Measurements from ENCODE around the gene CD151.

The CD151 gene

GRCh38 chr11:832529-833113 is at the start of gene CD151:
Gene CD151 (plus strand): TSS chr11:832952. CDS start chr11:836070, 3,118 bp downstream.
- FAIRE-seq = no peak

DNA sequence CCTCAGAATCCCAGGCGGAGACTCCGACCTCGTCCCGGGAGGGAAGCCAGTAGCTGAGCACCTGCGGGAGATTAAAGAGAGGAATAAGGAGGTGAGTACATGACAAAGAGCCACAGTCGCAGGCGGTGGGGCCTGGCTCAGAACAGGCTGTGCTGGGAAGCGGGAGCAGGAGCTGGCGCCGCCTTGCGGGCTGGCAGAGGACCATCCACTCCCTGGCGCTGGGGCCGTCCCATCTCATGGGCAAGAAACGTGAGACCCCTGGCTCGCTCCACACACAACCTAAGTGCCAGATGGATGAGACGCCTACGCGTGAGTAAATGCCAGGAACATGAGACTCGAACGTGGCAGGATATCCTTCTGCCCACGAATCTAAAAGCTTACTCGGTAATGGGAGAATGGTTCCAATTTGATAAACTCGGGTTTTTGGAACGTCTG is 49.2 kb upstream of the CD151 start:
- FAIRE-seq = no peak

DNA sequence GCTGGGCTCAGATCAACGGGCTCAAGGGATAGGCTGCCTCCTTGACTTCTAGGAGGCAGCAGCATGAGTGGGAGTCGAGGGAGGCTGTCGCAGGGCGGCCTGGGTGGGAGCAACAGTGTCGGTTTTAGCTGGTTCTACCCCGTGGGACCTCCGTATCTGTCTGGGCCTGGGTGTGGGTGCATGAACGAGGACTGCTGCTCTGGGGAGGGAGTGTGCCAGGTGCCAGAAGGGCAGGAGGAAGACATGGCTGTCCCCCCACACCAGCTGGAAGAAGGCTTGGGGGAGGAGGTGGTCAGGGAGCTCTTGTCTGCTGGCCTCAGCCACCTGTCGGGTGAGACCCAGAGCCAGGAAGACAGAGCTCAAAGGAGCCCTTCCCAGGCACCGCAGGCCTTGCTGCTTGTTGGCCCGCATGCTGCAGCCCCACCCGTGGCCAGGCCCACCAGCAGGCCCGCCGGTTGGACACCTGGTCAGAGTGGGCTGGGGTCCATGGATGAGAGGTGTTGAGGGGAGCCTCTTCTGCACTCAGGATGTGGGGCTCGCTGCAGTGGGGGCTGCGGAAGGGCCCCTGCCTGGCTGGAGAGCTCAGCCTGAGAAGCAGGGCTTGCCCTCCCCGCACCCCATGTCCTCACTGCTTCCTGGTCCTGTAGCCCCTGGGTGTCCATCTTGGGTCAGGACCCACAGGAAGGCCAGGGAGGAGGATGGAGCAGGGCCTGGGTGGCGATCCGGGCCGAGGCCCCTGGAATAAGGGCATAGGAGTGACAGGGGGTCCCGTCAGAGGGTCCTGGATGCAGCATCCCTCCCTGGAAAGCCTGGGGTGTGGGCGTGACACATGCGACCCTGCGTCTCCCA is 46.3 kb upstream of the CD151 start:
- no peak for FAIRE-seq

GRCh38 chr11:787084-787675 is 45.6 kb upstream of the CD151 start:
- no peak for FAIRE-seq

GRCh38 chr11:788009-788640 is 44.6 kb upstream of the CD151 start:
- no peak for FAIRE-seq

DNA sequence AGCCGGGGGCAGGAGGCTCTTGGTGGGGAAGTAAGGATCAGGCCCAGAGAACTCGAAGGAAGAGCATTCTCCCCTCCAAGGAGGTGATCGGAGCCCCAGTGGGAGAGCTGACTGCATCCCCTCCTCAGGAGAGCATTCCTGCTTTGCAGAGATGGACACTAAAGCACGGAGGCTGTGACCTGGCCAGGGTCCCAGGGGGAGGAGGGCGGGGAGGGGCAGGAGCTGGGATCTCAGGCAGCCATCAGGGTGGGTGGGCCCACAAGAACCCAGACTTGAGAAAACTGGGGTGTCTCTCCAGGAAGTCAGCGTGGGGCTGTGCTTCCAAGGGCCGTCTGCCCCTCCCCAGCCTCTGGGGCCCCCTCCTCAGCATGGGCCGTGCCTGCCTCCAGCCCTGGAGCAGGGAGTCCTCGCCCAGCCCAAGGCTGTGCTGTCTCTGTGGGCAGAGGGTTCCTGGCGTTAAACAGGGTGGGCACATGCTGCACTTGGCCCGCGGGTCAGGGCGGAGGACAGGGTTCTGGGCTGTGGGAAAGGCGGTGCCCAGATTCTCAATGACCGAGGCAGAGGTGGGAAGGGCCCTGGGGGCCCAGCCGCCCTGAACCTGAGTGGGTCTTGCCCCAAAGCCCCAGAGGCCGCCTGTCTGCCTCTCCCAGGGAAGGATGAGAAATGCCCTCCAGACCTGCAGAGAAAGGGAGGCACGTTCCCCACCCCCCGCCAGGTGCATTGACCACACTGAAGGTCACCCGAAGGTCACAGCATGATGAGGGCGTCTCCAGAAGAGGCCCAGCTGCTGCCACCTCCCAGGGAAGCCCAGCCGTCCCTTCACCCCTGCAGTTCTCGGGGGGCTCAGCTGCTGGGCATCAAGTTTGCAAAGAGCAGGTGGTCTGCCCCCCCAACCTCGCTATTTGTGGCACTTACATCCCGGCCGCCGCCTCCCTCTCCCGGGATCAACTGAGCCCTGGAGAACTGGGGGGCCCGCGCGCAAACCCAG is 43.5 kb upstream of the CD151 start:
- FAIRE-seq = no peak

- no peak for FAIRE-seq
Measured at GRCh38 chr11:789943-790342, 42.8 kb upstream of the CD151 start, which contains the start of gene CEND1. Gene CEND1 (minus strand): TSS chr11:790090. CDS start chr11:788576, 1,514 bp downstream.

DNA sequence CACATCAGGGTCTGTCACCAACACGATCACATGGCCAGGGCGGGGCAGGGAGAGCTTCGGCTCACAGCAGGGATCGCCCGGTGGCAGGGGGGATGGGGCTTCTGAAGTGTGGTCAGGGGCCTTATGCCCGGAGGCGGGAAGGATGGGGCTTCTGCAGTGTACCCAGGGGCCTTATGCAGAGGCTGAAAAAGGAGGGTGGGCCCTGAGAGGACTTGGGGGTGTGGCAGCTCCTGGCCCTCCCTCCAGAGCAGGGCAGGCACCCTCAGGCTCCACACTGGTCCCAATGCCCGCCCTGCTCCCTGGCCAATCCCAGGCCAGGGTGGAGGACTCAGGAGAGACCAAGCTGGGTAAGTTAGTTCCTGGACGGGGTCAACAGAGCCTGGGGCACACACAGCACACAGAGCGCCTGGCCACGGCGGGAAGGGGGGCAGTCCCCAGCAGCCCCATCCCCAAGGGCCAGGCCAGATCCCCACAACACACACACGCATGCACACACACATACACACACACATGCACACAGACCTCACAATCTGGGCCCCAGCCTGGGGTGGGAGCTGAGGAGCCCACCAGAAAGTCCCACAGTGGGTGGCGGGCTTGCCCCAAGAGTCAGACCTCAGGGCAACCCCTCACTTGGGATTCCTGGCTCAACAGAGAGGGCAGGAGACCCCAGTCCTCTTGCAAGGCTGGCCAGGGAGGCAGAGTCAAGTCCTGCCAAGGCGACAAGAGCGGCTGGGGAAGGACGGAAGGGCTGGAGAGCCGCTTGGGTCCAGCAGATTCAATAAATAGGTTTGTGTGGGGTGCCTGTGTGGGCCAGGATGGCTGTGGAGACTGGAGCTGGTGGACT is 41.8 kb upstream of the CD151 start:
- no peak for FAIRE-seq

DNA sequence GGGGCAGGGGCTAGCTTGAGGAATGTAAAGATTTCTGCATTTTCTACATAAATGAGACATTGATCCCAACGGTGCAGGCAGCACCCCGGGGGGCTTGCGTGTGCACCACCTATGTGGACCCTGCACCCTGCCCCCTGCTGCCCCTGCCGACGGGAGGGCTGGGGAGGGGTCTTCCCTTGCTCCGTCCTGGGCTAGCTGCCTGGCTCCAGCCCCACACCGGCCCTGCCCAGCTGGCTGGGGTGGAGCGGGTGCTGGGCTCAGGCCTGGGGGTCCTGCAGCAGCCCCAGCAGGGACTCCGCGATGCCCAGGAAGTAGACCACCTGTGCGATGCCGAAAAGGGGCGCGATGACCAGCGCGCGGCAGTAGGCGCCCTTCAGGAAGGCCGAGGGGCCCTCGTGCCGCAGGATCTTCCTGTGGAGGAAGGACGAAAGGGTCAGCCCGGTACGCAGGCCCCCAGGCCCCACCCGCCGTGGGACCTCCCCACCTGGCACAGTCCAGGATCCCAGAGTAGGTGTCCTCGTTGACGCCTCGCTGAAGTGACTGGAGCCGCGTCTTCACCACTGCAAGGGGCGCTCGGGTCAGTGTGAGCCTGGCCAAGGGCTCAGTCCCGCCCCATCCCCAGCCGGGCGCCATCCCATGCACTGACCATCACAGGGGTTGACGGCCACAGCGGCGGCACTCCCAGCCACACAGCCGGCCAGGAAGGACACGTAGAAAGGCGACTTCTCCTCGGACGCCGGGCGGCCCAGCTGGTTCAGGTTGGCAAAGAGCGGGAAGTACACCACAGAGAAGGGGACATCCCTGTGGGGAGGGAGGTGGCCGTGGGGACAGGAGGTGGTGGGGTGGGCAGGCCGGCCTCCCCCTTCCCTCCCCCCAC is 40.9 kb upstream of the CD151 start:
- no peak for FAIRE-seq

DNA sequence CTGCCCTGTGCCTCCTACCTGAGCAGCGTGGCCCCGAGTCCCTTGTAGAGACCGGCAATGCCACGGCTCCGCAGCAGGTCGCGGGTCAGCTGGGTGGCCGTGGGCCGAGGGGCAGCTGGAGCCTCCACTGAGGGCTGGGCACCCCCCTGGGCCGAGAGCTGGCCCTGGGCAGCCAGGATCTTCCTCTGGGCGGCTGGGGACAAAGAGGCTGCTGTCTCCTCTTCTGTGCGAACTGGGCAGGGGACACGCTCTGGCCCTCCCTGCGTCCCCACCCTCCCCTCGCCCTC is 40.3 kb upstream of the CD151 start:
- FAIRE-seq = no peak

GRCh38 chr11:792873-793272 is 39.9 kb upstream of the CD151 start:
- no peak for FAIRE-seq

- no peak for FAIRE-seq
Measured at GRCh38 chr11:793556-793955, 39.2 kb upstream of the CD151 start.

- FAIRE-seq = no peak
Measured at GRCh38 chr11:794013-794765, 38.6 kb upstream of the CD151 start.

DNA sequence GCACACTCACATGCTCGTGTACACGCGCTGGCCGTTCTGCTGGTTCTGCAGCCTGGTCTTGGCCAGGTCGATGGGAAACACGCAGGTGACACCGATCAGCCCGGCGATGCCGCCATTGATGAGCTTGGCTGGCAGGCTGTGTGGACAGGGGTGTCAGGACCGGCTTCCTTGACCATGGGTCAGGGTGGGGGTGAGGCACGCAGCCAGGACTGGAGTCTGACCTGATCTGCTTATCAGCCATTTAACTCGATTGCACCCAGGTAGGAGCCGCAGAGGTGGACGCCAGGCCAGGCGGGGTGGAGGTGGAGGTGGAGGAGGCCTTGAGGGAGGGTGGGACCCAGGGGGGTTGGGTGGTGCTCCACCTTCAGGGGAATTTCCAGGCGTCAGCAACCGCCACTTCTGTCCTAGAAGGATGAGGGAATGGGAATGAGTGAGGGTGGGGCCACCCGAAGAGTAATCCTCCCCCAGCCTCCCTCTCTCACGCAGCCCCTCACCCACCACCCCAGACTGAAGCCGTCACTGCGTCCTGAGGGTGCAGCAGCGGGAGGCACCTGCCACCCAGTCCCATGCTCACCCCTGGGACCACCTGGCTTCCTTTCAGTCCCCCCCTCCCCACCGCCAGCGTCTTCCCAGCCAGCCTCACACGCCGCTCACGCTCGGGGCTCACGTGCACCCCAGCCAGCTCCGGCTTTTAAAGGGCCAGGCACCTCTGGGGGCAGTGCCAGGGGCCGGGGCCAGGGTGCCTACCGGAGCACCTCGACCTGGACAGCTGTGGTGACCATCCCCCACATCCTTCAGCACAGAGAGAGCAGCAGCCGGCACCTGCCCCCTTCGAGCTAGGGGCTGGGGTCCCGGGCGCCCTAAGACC is 37.8 kb upstream of the CD151 start:
- no peak for FAIRE-seq

DNA sequence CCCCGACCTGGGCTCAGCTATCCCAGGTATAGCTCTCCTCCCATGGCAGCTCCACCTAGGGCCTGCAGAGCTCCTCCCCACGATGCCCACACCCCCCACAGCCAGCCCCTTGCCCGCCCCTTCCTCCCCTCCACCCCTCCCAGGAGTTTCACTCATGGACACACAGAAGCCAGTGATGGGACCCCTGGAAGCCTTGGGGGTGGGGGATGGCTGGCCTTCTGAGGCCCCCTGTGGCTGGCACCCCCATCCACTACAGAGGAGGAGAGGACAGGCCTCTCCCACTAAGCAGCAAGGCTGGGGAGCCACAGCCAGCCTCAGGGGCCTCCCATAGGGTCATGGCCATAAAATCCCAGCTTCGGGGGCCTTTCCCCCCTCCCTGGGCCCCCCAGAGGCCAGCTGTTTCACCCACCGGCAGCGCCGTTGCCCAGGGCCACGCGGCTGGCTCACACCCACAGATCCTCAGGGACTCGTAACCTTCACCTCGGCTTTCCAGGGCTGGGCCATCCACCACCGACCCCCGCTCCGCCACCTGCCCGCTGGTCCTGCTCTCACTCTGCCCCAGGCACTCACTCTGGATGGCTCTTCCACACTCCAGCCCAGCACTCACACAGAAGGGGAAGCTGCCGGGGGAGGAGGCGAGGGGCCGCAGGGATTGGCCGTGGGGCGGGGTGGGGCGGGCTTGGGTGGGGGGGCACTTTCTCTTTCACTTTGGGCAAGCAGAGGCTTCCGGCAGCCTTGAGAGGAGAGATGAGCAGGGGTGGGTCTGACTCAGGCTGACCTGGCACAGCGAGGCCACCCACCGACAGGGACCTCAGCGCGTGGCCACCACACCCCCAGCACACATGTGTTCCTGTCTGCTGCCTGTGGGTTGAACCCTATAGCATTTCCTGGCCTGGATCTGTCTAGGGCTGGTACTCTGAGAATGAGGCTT is 36.9 kb upstream of the CD151 start:
- FAIRE-seq = no peak

- FAIRE-seq = no peak
Measured at GRCh38 chr11:796565-797295, 36.0 kb upstream of the CD151 start.
